Esophagus muscularis mucosa (tissue), 4 donors: Measurements from ENCODE around the gene ELL2.

ENCODE experiments used
- CTCF ChIP-seq, 3 experiments: fragments of 200-600 bp in 2 of 3; fragments of 450-650 bp in 1 of 3; sonication (generic) in 2 of 3; IDR thresholded peaks; one replicate each; pipeline ENCODE4 v1.5.1; 2017 to 2019; ENCODE audit warnings: antibody characterized with exemption in 3 of 3, mild to moderate bottlenecking in 2 of 3, moderate library complexity in 1 of 3
- EP300 ChIP-seq: sonication (generic); formaldehyde crosslinking; IDR thresholded peaks from one replicate; pipeline ENCODE4 v1.6.1; 2017; ENCODE audit warnings: antibody characterized with exemption
- POLR2A ChIP-seq: fragments of 450-650 bp; IDR thresholded peaks from one replicate; pipeline ENCODE4 v1.6.1; 2017; ENCODE audit warnings: antibody characterized with exemption, moderate library complexity, mild to moderate bottlenecking, low read depth

- TF ChIP-seq CTCF (IDR thresholded peaks at IDR 0.05) (no peak), POLR2A (no peak), EP300 (no peak)
Observed at GRCh38 chr5:95861221-95861863, 100.3 kb downstream of the ELL2 start.
